WTC11 (cell line): Measurements from ENCODE around the gene KLRK1. TPM values are rescaled to one million over a fixed set of nuclear protein-coding genes. Genes with fewer than 3 reads are reported as not detected.

Experiments
- ATAC-seq: fragments of 200-7000 bp; cut with Tn5 transposase; 2 replicates; pipeline ENCODE4 v1.10.0; 2021; ENCODE audit warnings: mild to moderate bottlenecking, moderate library complexity
- CTCF ChIA-PET: fragments of 300-600 bp; sonication (Branson Sonifier 250); formaldehyde crosslinking; loops from one replicate; lab custom pipeline; 2021; ENCODE audit warnings: antibody characterized with exemption; lab: Charles Lee
- POLR2A ChIA-PET: fragments of 350-600 bp; sonication (Branson Sonifier 250); formaldehyde crosslinking; loops from one replicate; lab custom pipeline; 2021; ENCODE audit warnings: antibody characterized with exemption; lab: Charles Lee
- DNase-seq: peaks from one replicate; pipeline ENCODE4 v3.0.0; 2021; ENCODE audit warnings: low spot score
- H3K27ac Mint-ChIP-seq: 2 replicates; pipeline ENCODE4 v1.8.0; 2021; ENCODE audit warnings: mixed read lengths
- H3K27me3 Mint-ChIP-seq: 2 replicates; pipeline ENCODE4 v1.8.0; 2021; ENCODE audit warnings: low read depth, mild to moderate bottlenecking, moderate library complexity, mixed read lengths
- H3K36me3 Mint-ChIP-seq: 2 replicates; pipeline ENCODE4 v1.8.0; 2021; ENCODE audit warnings: mixed read lengths
- H3K4me1 Mint-ChIP-seq: 2 replicates; pipeline ENCODE4 v1.8.0; 2022; ENCODE audit warnings: mixed read lengths
- H3K4me3 Mint-ChIP-seq: 2 replicates; pipeline ENCODE4 v1.8.0; 2021; ENCODE audit warnings: mild to moderate bottlenecking, moderate library complexity, mixed read lengths
- H3K9me3 Mint-ChIP-seq: 2 replicates; pipeline ENCODE4 v1.8.0; 2021; ENCODE audit warnings: mixed read lengths
- CBFB ChIP-seq: sonication (generic); formaldehyde crosslinking; IDR thresholded peaks from 2 replicates; pipeline ENCODE4 v1.8.1; 2022; ENCODE audit warnings: mild to moderate bottlenecking, low read depth, missing genetic modification reagents
- ELF4 ChIP-seq: sonication (generic); formaldehyde crosslinking; IDR thresholded peaks from 2 replicates; pipeline ENCODE4 v1.8.1; 2022; ENCODE audit warnings: low read depth, mild to moderate bottlenecking, moderate library complexity, missing genetic modification reagents
- FOXK1 ChIP-seq: sonication (generic); formaldehyde crosslinking; IDR thresholded peaks from 2 replicates; pipeline ENCODE4 v1.8.0; 2022; ENCODE audit warnings: mild to moderate bottlenecking, moderate library complexity, missing genetic modification reagents
- GTF2I ChIP-seq: fragments of 250-450 bp; sonication (Bioruptor Pico); conservative IDR thresholded peaks from 2 replicates; pipeline ENCODE4 v1.4.0; 2021; ENCODE audit warnings: mild to moderate bottlenecking
- IRF2 ChIP-seq: sonication (generic); formaldehyde crosslinking; IDR thresholded peaks from 2 replicates; pipeline ENCODE4 v1.8.0; 2022; ENCODE audit warnings: low read depth, missing genetic modification reagents, borderline replicate concordance
- MAX ChIP-seq: sonication (generic); formaldehyde crosslinking; IDR thresholded peaks from 2 replicates; pipeline ENCODE4 v1.8.0; 2022; ENCODE audit warnings: mild to moderate bottlenecking, missing genetic modification reagents
- MXD4 ChIP-seq: fragments of 250-450 bp; sonication (Bioruptor Pico); IDR thresholded peaks from 2 replicates; pipeline ENCODE4 v1.8.0; 2021; ENCODE audit warnings: mild to moderate bottlenecking, moderate library complexity, borderline replicate concordance
- MYBL2 ChIP-seq: sonication (generic); formaldehyde crosslinking; IDR thresholded peaks from 2 replicates; pipeline ENCODE4 v1.8.1; 2023; ENCODE audit warnings: mild to moderate bottlenecking, moderate library complexity, missing genetic modification reagents
- NFE2L1 ChIP-seq: sonication (generic); formaldehyde crosslinking; IDR thresholded peaks from 2 replicates; pipeline ENCODE4 v1.8.1; 2023; ENCODE audit warnings: missing genetic modification reagents
- NFYB ChIP-seq: sonication (generic); formaldehyde crosslinking; conservative IDR thresholded peaks from 2 replicates; pipeline ENCODE4 v1.8.0; 2022; ENCODE audit warnings: low read depth, missing genetic modification reagents
- OVOL2 ChIP-seq: fragments of 250-450 bp; sonication (Bioruptor Pico); IDR thresholded peaks from 2 replicates; pipeline ENCODE4 v1.9.0; 2021; ENCODE audit warnings: mild to moderate bottlenecking, borderline replicate concordance
- PREB ChIP-seq: sonication (generic); formaldehyde crosslinking; IDR thresholded peaks from 2 replicates; pipeline ENCODE4 v1.8.1; 2022; ENCODE audit warnings: mild to moderate bottlenecking, missing genetic modification reagents, moderate library complexity, borderline replicate concordance
- RORB ChIP-seq: fragments of 250-450 bp; sonication (Bioruptor Pico); IDR thresholded peaks from 2 replicates; pipeline ENCODE4 v1.9.0; 2021; ENCODE audit warnings: mild to moderate bottlenecking
- SOX15 ChIP-seq: fragments of 250-450 bp; sonication (Bioruptor Pico); IDR thresholded peaks from 2 replicates; pipeline ENCODE4 v1.9.0; 2021; ENCODE audit warnings: mild to moderate bottlenecking
- SP1 ChIP-seq: sonication (generic); formaldehyde crosslinking; conservative IDR thresholded peaks from 2 replicates; pipeline ENCODE4 v1.8.1; 2022; ENCODE audit warnings: missing genetic modification reagents
- ZBTB21 ChIP-seq: sonication (generic); formaldehyde crosslinking; IDR thresholded peaks from 2 replicates; pipeline ENCODE4 v1.8.1; 2023; ENCODE audit warnings: mild to moderate bottlenecking, missing genetic modification reagents, borderline replicate concordance
- ZNF423 ChIP-seq: fragments of 250-450 bp; sonication (Bioruptor Pico); IDR thresholded peaks from 2 replicates; pipeline ENCODE4 v2.1.2; 2022; ENCODE audit warnings: mild to moderate bottlenecking, moderate library complexity
- total RNA-seq: library from RNA; stranded (reverse); gene quantifications from 3 replicates; pipeline ENCODE4 v1.2.3, GENCODE V29; 2021
- TF ChIP-seq, protein P1 (sequence below): fragments of 250-450 bp; sonication (Bioruptor Pico); IDR thresholded peaks from 2 replicates; pipeline ENCODE4 v1.9.0; 2021; ENCODE audit warnings: mild to moderate bottlenecking
- TF ChIP-seq, protein P2 (sequence below): sonication (generic); formaldehyde crosslinking; IDR thresholded peaks from 2 replicates; pipeline ENCODE4 v1.8.1; 2022; ENCODE audit warnings: mild to moderate bottlenecking, moderate library complexity, missing genetic modification reagents
- TF ChIP-seq, protein P3 (sequence below): sonication (generic); formaldehyde crosslinking; IDR thresholded peaks from 2 replicates; pipeline ENCODE4 v1.8.1; 2022; ENCODE audit warnings: low read depth, mild to moderate bottlenecking, moderate library complexity, missing genetic modification reagents, borderline replicate concordance
- TF ChIP-seq, protein P4 (sequence below): sonication (generic); formaldehyde crosslinking; IDR thresholded peaks from 2 replicates; pipeline ENCODE4 v1.8.1; 2022; ENCODE audit warnings: low read depth, missing genetic modification reagents, borderline replicate concordance
- TF ChIP-seq, protein P5 (sequence below): sonication (generic); formaldehyde crosslinking; IDR thresholded peaks from 2 replicates; pipeline ENCODE4 v1.8.0; 2022; ENCODE audit warnings: mild to moderate bottlenecking, missing genetic modification reagents
- TF ChIP-seq, protein P6 (sequence below): sonication (generic); formaldehyde crosslinking; IDR thresholded peaks from 2 replicates; pipeline ENCODE4 v1.8.1; 2023; ENCODE audit warnings: mild to moderate bottlenecking, missing genetic modification reagents, borderline replicate concordance
- TF ChIP-seq, protein P7 (sequence below): sonication (generic); formaldehyde crosslinking; IDR thresholded peaks from 2 replicates; pipeline ENCODE4 v1.8.0; 2022; ENCODE audit warnings: mild to moderate bottlenecking, missing genetic modification reagents

The KLRK1 gene
- total RNA-seq, 1 experiment from 2014 or later, result 0.15 TPM

- POLR2A ChIA-PET, result interaction anchor here (0.6 kb wide), 1 partner anchor 244 kb away, joined by 8 read pairs; no protein-coding TSS in a partner anchor
- H3K4me3 Mint-ChIP-seq, result no peak overlapping the region
- ATAC-seq (peak; percentile 25), DNase-seq (no peak)
- H3K36me3 Mint-ChIP-seq, result peaks cover 5% of the 10 kb centered on the region
- H3K27ac Mint-ChIP-seq, result no peak overlapping the region
- H3K27me3 Mint-ChIP-seq, result no peaks in the 10 kb centered on the region
- TF ChIP-seq ELF4 (CRISPR knock-in tag), result no peak
- no peak for TF ChIP-seq ZNF423 (CRISPR knock-in tag)
- TF ChIP-seq IRF2 (CRISPR knock-in tag), result no peak
- 0 out of 2 replicates have a peak, but pooled peaks have one; percentile 33 for TF ChIP-seq SP1
- no peak for TF ChIP-seq NFYB
- 0 out of 2 replicates have a peak, but pooled peaks have one; percentile 36 for TF ChIP-seq NFE2L1 (CRISPR knock-in tag)
- no peak for TF ChIP-seq ZBTB21 (CRISPR knock-in tag)
- no peak for TF ChIP-seq OVOL2
- TF ChIP-seq, protein P1, sequence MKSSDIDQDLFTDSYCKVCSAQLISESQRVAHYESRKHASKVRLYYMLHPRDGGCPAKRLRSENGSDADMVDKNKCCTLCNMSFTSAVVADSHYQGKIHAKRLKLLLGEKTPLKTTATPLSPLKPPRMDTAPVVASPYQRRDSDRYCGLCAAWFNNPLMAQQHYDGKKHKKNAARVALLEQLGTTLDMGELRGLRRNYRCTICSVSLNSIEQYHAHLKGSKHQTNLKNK (CRISPR knock-in tag), result no peak
- 0 out of 2 replicates have a peak, but pooled peaks have one; percentile 25 for TF ChIP-seq MAX
- TF ChIP-seq SOX15 (CRISPR knock-in tag), result no peak
- TF ChIP-seq, protein P2, sequence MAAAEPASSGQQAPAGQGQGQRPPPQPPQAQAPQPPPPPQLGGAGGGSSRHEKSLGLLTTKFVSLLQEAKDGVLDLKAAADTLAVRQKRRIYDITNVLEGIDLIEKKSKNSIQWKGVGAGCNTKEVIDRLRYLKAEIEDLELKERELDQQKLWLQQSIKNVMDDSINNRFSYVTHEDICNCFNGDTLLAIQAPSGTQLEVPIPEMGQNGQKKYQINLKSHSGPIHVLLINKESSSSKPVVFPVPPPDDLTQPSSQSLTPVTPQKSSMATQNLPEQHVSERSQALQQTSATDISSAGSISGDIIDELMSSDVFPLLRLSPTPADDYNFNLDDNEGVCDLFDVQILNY (CRISPR knock-in tag), result no peak
- TF ChIP-seq GTF2I (CRISPR knock-in tag), result no peak
- peaks cover 12% of the 10 kb centered on the region for H3K9me3 Mint-ChIP-seq
- CTCF ChIA-PET, result interaction anchor here (0.6 to 1.6 kb wide), 3 partner anchors 25 to 194 kb away, joined by 3 to 5 read pairs (median 4); no protein-coding TSS in a partner anchor
- peaks cover 36% of the 10 kb centered on the region for H3K4me1 Mint-ChIP-seq
Observed at GRCh38 chr12:10363914-10364814, 25.7 kb downstream of the KLRK1 start.

DNA sequence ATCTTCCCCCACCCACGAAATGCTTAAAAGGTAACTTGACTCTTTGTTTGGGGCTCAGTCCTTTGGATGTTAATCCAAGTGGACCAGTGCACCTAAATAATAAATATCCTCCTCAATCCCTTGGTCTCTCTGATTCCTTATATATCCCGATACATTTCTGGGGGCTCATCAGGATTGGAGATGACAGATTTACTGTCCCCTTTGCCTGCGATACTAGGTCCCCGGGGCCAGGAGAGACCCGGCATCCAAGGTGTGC is 26.3 kb downstream of the KLRK1 start:
- Mint-ChIP-seq H3K27ac (no peak overlapping the region), H3K4me1 (peaks cover 38% of the 10 kb centered on the region), H3K4me3 (no peak overlapping the region), H3K27me3 (no peaks in the 10 kb centered on the region), H3K36me3 (peaks cover 9% of the 10 kb centered on the region), H3K9me3 (peaks cover 15% of the 10 kb centered on the region)
- DNase-seq (no peak), ATAC-seq (no peak)
- POLR2A ChIA-PET, result no interaction called here
- CTCF ChIA-PET, result no interaction called here
- TF ChIP-seq FOXK1 (CRISPR knock-in tag), result no peak
- TF ChIP-seq MYBL2 (CRISPR knock-in tag), result no peak
- TF ChIP-seq, protein P3, sequence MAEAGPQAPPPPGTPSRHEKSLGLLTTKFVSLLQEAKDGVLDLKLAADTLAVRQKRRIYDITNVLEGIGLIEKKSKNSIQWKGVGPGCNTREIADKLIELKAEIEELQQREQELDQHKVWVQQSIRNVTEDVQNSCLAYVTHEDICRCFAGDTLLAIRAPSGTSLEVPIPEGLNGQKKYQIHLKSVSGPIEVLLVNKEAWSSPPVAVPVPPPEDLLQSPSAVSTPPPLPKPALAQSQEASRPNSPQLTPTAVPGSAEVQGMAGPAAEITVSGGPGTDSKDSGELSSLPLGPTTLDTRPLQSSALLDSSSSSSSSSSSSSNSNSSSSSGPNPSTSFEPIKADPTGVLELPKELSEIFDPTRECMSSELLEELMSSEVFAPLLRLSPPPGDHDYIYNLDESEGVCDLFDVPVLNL (CRISPR knock-in tag), result no peak
- TF ChIP-seq RORB (CRISPR knock-in tag), result no peak
- TF ChIP-seq, protein P4, sequence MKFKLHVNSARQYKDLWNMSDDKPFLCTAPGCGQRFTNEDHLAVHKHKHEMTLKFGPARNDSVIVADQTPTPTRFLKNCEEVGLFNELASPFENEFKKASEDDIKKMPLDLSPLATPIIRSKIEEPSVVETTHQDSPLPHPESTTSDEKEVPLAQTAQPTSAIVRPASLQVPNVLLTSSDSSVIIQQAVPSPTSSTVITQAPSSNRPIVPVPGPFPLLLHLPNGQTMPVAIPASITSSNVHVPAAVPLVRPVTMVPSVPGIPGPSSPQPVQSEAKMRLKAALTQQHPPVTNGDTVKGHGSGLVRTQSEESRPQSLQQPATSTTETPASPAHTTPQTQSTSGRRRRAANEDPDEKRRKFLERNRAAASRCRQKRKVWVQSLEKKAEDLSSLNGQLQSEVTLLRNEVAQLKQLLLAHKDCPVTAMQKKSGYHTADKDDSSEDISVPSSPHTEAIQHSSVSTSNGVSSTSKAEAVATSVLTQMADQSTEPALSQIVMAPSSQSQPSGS (CRISPR knock-in tag), result no peak
- TF ChIP-seq, protein P5, sequence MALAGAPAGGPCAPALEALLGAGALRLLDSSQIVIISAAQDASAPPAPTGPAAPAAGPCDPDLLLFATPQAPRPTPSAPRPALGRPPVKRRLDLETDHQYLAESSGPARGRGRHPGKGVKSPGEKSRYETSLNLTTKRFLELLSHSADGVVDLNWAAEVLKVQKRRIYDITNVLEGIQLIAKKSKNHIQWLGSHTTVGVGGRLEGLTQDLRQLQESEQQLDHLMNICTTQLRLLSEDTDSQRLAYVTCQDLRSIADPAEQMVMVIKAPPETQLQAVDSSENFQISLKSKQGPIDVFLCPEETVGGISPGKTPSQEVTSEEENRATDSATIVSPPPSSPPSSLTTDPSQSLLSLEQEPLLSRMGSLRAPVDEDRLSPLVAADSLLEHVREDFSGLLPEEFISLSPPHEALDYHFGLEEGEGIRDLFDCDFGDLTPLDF (CRISPR knock-in tag), result no peak
- TF ChIP-seq CBFB (CRISPR knock-in tag), result no peak
- TF ChIP-seq, protein P6, sequence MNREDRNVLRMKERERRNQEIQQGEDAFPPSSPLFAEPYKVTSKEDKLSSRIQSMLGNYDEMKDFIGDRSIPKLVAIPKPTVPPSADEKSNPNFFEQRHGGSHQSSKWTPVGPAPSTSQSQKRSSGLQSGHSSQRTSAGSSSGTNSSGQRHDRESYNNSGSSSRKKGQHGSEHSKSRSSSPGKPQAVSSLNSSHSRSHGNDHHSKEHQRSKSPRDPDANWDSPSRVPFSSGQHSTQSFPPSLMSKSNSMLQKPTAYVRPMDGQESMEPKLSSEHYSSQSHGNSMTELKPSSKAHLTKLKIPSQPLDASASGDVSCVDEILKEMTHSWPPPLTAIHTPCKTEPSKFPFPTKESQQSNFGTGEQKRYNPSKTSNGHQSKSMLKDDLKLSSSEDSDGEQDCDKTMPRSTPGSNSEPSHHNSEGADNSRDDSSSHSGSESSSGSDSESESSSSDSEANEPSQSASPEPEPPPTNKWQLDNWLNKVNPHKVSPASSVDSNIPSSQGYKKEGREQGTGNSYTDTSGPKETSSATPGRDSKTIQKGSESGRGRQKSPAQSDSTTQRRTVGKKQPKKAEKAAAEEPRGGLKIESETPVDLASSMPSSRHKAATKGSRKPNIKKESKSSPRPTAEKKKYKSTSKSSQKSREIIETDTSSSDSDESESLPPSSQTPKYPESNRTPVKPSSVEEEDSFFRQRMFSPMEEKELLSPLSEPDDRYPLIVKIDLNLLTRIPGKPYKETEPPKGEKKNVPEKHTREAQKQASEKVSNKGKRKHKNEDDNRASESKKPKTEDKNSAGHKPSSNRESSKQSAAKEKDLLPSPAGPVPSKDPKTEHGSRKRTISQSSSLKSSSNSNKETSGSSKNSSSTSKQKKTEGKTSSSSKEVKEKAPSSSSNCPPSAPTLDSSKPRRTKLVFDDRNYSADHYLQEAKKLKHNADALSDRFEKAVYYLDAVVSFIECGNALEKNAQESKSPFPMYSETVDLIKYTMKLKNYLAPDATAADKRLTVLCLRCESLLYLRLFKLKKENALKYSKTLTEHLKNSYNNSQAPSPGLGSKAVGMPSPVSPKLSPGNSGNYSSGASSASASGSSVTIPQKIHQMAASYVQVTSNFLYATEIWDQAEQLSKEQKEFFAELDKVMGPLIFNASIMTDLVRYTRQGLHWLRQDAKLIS, result no peak
- no peak for TF ChIP-seq ZNF423 (CRISPR knock-in tag)
- TF ChIP-seq, protein P7, sequence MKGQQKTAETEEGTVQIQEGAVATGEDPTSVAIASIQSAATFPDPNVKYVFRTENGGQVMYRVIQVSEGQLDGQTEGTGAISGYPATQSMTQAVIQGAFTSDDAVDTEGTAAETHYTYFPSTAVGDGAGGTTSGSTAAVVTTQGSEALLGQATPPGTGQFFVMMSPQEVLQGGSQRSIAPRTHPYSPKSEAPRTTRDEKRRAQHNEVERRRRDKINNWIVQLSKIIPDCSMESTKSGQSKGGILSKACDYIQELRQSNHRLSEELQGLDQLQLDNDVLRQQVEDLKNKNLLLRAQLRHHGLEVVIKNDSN, result no peak
- no peak for TF ChIP-seq MXD4 (CRISPR knock-in tag)
- no peak for TF ChIP-seq PREB
